Mucosa of stomach (tissue), 1 donor: Measurements from ENCODE around the gene NSMF.

ENCODE experiments used
- H3K27me3 ChIP-seq: one replicate; pipeline ENCODE4 v1.7.0; 2013; ENCODE audit warnings: mild to moderate bottlenecking, low read length; ENCODE audit not compliant: control insufficient read depth, insufficient read depth
- H3K36me3 ChIP-seq: one replicate; pipeline ENCODE4 v1.7.0; 2013; ENCODE audit warnings: low read length; ENCODE audit not compliant: control insufficient read depth, insufficient read depth
- H3K4me1 ChIP-seq: one replicate; pipeline ENCODE4 v1.7.0; 2013; ENCODE audit warnings: mild to moderate bottlenecking, low read length; ENCODE audit not compliant: control insufficient read depth, insufficient read depth
- H3K4me3 ChIP-seq: one replicate; pipeline ENCODE4 v1.7.0; 2013; ENCODE audit warnings: low read length
- H3K9ac ChIP-seq: one replicate; pipeline ENCODE4 v1.7.0; 2013; ENCODE audit warnings: mild to moderate bottlenecking, low read length, moderate library complexity
- H3K9me3 ChIP-seq: one replicate; pipeline ENCODE4 v1.7.0; 2013; ENCODE audit warnings: mild to moderate bottlenecking, low read length, moderate library complexity; ENCODE audit not compliant: control insufficient read depth
- donor health status: Pancreatic carcinoma.

Gene NSMF

GRCh38 chr9:137488327-137488653, 29.2 kb upstream of the NSMF start:
- Histone ChIP-seq H3K36me3 (no peaks in the 10 kb centered on the region), H3K4me1 (peaks cover 16% of the 10 kb centered on the region), H3K27me3 (no peaks in the 10 kb centered on the region), H3K9ac (no peak overlapping the region), H3K4me3 (no peak overlapping the region), H3K9me3 (no peaks in the 10 kb centered on the region)

DNA sequence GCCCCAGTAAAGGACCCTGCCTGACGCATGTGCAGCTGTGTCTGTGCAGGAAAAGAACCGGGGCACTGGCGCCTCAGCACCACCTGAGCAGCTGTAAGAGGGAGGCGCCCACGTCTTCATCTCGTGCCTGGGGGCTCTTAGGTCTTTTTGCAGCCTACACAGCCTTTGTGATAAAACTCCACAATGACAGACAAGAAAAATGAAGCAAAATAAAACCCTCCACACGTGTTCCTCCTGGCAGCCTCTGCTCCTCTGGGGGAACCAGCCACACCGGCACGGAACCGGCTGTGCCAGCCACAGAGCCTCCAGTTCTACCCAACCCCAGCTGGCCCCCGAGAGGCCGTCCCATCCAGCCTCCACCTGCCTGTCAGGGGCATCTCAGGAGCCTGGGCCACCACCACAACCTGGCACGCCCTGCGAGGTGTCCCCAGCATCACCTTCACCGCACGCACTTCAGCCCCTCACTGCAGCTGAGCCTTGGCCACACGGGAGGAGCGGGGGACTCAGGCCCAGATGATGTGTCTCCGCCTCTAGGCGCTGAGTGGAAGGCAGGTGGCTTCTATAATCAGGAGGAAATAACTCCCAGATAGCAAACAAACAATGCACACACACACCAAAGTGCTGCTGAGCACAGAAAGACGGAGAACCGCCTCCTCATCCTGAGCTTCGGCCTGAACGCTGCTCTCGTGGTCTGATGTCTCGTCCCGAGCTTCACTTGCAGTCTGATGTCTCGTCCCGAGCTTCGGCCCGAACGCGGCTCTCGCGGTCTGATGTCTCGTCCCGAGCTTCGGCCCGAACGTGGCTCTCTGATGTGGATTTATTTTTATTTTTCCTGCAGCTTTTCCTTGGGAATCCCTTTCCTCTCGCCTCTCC, 28.6 kb upstream of the NSMF start:
- Histone ChIP-seq H3K9me3 (no peaks in the 10 kb centered on the region), H3K9ac (no peak overlapping the region), H3K27me3 (no peaks in the 10 kb centered on the region), H3K36me3 (no peaks in the 10 kb centered on the region), H3K4me3 (no peak overlapping the region), H3K4me1 (peaks cover 16% of the 10 kb centered on the region)

DNA sequence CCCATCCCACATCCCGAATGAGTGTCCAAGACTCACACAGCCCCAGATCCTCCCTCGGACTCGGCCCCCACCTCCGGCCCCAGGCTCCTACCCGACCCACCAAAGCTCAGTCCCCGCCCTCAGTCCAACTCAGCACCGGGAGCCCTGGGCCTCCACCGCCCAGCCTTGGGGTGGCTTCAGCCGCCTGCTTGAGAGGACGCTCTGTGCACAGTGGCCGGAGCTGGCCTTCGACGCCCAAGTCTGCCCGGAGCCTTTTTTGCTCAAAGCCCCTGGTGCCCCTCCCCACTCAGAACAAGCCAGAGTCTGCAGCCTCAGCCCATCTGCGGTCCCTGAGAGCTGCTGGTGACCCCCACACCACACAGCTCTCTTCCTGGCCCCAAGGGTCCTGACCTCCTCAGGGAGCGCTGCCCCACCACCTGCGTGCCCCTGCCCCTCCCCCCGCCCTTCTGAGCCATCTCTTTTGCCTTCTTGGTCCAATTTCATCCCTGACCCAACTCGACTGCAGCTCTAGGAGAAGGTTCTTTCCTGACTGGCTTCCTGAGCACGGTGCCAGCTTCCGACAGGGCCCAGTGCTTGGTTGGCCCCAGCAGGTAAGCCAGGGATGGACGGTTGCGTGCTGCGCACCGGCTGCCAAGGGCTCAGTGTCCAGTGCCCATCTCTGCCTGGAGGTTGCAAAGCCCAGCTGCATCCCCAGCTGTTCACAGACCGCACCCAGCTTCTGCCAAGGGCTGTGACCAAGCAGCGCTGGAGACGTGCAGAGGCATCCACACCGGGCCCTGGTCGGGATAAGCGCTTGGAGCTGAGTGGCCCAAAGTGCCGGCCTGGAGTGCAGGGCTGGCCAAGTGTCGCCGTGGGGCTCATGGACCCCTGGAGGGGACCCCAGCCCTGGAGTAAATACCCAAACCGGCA, 27.7 kb upstream of the NSMF start:
- Histone ChIP-seq H3K4me1 (peaks cover 22% of the 10 kb centered on the region), H3K4me3 (no peak overlapping the region), H3K9ac (no peak overlapping the region), H3K27me3 (no peaks in the 10 kb centered on the region), H3K36me3 (no peaks in the 10 kb centered on the region), H3K9me3 (no peaks in the 10 kb centered on the region)

- peaks cover 23% of the 10 kb centered on the region for H3K4me1 ChIP-seq
- no peak overlapping the region for H3K9ac ChIP-seq
- no peaks in the 10 kb centered on the region for H3K36me3 ChIP-seq
- no peaks in the 10 kb centered on the region for H3K9me3 ChIP-seq
- no peaks in the 10 kb centered on the region for H3K27me3 ChIP-seq
- no peak overlapping the region for H3K4me3 ChIP-seq
These were observed 27.0 kb upstream of the NSMF start for GRCh38 chr9:137486141-137486490.

GRCh38 chr9:137485343-137486140, 26.4 kb upstream of the NSMF start:
- Histone ChIP-seq H3K4me1 (peaks cover 23% of the 10 kb centered on the region), H3K27me3 (no peaks in the 10 kb centered on the region), H3K9me3 (no peaks in the 10 kb centered on the region), H3K9ac (no peak overlapping the region), H3K36me3 (no peaks in the 10 kb centered on the region), H3K4me3 (no peak overlapping the region)

DNA sequence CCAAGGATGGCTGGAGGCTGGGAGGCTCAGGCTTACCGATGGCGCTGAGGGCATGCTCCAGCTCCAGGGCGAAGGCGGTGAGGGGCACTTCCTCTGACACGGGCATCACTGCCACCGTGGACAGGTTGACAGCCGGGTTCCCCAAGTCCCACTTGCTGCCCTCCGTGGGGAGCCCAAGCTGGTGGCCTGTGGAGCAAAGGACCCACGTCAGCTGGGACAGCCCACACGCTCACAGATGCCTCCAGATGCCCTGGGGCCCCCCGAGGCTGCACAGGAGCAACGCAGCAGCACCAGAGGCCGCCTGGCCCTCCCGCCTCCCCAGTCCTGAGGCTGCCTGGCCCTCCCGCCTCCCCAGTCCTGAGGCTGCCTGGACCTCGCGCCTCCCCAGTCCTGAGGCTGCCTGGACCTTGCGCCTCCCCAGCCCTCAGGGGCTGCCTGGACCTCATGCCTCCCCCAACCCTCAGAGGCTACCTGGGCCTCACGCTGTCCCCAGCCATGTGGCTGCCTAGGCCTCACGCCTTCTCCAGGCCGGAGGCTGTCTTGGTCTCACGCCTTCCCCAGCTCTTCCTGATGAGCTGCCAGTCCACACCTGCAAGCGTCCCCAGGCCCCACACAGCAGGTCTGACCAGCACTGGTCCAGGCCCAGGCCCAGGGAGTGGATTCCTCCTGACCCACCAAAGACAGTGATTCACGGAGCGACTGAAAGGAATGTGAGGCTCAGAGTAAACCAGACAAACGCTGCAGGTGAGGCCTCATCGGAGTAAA, 25.6 kb upstream of the NSMF start:
- Histone ChIP-seq H3K9ac (no peak overlapping the region), H3K4me3 (no peak overlapping the region), H3K27me3 (no peaks in the 10 kb centered on the region), H3K36me3 (no peaks in the 10 kb centered on the region), H3K9me3 (no peaks in the 10 kb centered on the region), H3K4me1 (peaks cover 23% of the 10 kb centered on the region)

DNA sequence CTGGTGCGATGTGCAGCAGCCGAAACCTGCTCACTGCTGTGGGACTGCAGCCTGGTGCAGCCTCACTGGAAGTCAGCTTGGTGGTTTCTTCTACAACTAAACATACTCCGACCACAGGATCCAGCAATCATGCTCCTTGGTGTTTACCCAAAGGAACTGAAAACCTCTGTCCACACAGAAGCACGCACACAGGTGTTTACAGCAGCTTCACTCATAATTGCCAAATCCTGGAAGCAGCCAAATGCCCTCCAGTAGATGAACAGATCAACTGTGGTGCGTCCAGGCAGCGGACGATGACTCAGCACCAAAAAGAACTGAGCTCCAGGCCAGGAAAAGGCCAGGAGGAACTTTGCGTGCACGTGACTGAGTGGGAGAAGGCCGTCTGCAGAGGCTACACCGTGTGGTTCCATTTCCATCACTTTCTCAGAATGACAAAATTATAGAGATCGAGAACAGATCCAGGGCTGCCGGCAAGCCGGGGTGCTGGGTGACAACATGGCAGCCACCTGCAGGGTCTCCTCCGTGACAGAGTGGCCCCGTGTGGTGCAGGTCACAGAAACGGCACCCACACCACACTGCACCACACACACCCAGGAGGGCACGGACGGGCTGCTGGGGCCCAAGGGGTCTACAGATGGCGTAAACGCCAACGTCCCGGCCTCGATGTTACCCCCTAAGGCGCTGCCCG, 23.1 kb upstream of the NSMF start:
- Histone ChIP-seq H3K4me1 (peaks cover 11% of the 10 kb centered on the region), H3K36me3 (no peaks in the 10 kb centered on the region), H3K27me3 (no peaks in the 10 kb centered on the region), H3K4me3 (no peak overlapping the region), H3K9ac (no peak overlapping the region), H3K9me3 (no peaks in the 10 kb centered on the region)

GRCh38 chr9:137480686-137481683, 21.9 kb upstream of the NSMF start:
- no peaks in the 10 kb centered on the region for H3K36me3 ChIP-seq
- no peak overlapping the region for H3K9ac ChIP-seq
- no peaks in the 10 kb centered on the region for H3K27me3 ChIP-seq
- peaks cover 8% of the 10 kb centered on the region for H3K4me1 ChIP-seq
- no peaks in the 10 kb centered on the region for H3K9me3 ChIP-seq
- H3K4me3 ChIP-seq, result no peak overlapping the region

DNA sequence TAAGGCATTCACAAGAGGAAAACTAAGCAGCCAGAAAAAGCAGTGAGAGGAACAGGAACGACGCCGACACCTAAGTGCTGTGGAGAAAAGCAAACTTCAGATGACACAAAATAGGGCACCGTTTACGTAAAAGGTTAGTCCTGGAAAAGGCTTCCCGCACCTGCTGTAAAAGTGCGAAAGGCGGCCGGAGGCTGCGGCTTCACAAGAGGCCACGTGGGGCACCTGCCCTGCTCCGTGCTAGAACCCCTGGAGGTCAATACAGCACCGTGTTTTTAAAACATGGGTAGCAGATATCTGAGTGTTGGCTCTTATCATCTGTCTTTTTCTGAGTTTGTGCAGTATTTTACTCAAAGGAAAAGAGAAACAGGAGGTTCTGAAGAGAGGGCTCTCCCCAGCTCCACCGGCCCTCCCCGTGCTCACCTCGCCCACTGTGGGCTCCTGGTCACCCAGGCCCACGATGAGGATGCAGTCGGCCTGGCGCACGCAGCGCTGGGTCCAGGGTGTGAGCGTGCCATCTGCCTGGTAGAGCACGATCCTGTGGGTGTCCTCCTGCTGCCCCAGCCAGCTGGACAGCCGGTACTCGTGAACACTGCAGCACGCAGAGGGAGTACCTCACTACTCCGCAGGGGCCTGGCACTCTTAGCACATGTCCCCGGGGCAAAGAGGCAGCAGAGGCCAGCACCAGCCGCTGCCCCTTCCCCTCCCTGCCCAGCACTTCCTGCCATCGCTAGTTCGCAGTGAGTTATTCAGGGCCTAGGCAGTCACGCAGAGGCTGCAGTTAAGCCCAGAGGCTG, 21.0 kb upstream of the NSMF start:
- Histone ChIP-seq H3K4me1 (peaks cover 8% of the 10 kb centered on the region), H3K9me3 (no peaks in the 10 kb centered on the region), H3K4me3 (no peak overlapping the region), H3K9ac (no peak overlapping the region), H3K36me3 (no peaks in the 10 kb centered on the region), H3K27me3 (no peaks in the 10 kb centered on the region)
